HUES48 (cell line): Measurements from ENCODE around the gene CLN5.
"Not testable (repeated sequence)": the region's sequence is repeated elsewhere in the genome, so short reads cannot be mapped to it uniquely, and the experiment has no call there.

Experiments
- H3K27ac ChIP-seq: one replicate; pipeline ENCODE4 v1.7.0; 2013; ENCODE audit warnings: low read depth, low read length, inconsistent platforms
- H3K27me3 ChIP-seq: 2 replicates; pipeline ENCODE4 v1.6.1; 2013; ENCODE audit warnings: mild to moderate bottlenecking, low read length; ENCODE audit not compliant: control insufficient read depth, insufficient read depth
- H3K36me3 ChIP-seq: 2 replicates; pipeline ENCODE4 v1.6.1; 2013; ENCODE audit warnings: low read length; ENCODE audit not compliant: control insufficient read depth, insufficient read depth
- H3K4me1 ChIP-seq: 2 replicates; pipeline ENCODE4 v1.6.1; 2013; ENCODE audit warnings: mild to moderate bottlenecking, low read length; ENCODE audit not compliant: control insufficient read depth, insufficient read depth
- H3K4me3 ChIP-seq: 2 replicates; pipeline ENCODE4 v1.5.1; 2013; ENCODE audit warnings: mild to moderate bottlenecking, low read depth, low read length
- H3K9ac ChIP-seq: 2 replicates; pipeline ENCODE4 v1.6.1; 2013; ENCODE audit warnings: mild to moderate bottlenecking, low read depth, low read length, moderate library complexity
- H3K9me3 ChIP-seq: 2 replicates; pipeline ENCODE4 v1.6.1; 2013; ENCODE audit warnings: low read length; ENCODE audit not compliant: control insufficient read depth, insufficient read depth

Gene CLN5

DNA sequence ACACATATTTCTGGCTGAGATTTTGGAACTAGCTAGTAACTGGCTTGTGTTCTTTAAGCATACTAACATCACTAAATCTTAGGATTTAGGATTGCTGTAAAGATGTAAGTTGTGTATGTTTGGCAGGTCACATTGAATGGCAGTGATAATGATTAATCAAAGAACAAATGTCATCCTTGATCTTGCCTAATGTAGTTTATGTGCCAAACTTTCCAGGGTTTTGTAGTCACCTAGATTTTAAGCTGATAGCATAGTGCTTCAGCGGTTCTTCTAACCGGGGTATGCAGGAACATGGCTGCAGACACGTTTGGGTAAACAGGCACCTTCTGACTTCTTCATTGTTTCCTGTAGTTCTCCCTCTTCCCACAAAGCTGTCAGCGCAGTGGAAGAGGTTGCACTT is 9.7 kb downstream of the CLN5 start:
- H3K4me3 ChIP-seq = no peak overlapping the region
- H3K9ac ChIP-seq = no peak overlapping the region
- H3K27ac ChIP-seq = no peak overlapping the region
- H3K36me3 ChIP-seq = peaks cover 48% of the 10 kb centered on the region
- no peaks in the 10 kb centered on the region for H3K27me3 ChIP-seq
- no peaks in the 10 kb centered on the region for H3K9me3 ChIP-seq
- no peaks in the 10 kb centered on the region for H3K4me1 ChIP-seq

DNA sequence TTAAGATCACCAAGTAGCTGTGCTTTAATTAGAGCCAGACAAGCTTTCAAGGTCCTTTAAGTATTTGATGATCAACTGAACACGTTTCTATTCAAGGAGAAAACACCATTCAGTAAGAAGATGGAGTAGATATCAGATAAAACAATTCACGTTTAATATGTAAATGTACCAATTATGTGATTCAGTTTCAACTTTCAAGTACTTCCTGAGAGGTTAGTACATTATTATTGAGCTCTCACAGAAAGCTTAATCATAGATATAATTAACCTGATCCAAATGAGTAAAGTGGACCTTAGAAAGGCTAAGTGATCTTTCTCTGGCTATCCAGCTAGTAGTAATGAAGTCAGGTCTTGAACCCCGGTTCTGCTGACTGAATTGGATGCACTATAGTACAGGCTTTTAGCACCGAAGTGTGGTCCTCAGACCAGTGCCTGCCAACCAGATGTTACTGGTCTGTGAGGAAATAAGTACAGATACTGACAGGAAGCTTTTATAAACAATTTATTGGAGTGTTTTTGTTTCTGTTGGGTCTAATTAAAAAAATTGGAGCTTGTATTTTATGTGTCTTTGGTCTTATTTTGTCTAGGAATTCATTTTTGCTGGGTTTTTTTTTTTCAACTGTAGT is 10.2 kb downstream of the CLN5 start:
- Histone ChIP-seq H3K27me3 (no peaks in the 10 kb centered on the region), H3K9ac (no peak overlapping the region), H3K36me3 (peaks cover 51% of the 10 kb centered on the region), H3K4me3 (no peak overlapping the region), H3K4me1 (no peaks in the 10 kb centered on the region), H3K27ac (no peak overlapping the region), H3K9me3 (no peaks in the 10 kb centered on the region)

DNA sequence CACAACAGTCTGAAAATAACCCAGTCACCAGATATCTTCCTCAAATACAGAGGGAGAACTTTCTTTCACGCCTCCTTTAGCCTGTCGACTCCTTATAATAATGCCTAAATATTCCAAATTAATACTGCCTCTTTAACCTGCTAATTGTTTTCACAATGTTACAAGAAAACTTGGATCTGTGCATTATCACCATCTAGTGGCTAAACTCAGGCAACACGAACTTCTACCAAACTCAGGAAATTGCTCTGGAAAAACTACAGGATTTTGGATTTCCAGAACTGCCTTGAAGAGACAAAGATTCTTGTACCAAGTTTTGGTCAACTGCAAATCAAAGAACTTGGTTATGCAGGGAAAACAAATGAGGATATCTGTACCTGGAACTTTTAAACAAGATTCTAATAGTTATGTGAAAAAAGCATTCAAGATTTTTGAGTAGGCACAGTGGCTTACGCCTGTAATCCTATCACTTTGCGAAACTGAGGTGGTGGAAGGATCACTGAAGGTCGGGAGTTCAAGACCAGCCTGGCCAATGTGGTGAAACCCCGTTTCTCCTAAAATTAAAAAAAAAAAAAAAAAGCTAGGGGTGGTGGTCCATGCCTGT is 10.8 kb downstream of the CLN5 start:
- Histone ChIP-seq H3K27ac (no peak overlapping the region), H3K36me3 (peaks cover 57% of the 10 kb centered on the region), H3K9ac (no peak overlapping the region)

DNA sequence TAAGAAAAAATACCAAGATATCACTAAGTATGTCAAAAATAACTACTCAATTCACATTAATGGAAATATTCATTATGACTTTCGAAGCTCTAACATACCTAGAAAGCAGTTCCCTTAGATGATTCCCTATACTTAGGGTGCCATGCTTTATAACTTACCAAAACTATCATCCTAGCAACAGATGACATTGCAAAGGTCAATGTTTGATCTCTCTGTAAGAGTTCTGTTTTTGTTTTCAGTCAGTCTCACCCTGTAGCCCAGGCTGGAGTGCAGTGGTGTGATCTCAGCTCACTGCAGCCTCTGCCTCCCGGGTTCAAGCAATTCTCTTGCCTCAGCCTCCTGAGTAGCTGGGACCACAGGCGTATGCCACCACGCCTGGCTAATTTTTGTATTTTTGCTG is 16.5 kb downstream of the CLN5 start:
- not testable (repeated sequence) for H3K9me3 ChIP-seq, H3K27ac ChIP-seq, H3K9ac ChIP-seq, H3K4me3 ChIP-seq, H3K27me3 ChIP-seq, H3K4me1 ChIP-seq
- H3K36me3 ChIP-seq = peaks cover 69% of the 10 kb centered on the region

More for the DNA sequence above, 10.8 kb downstream of the CLN5 start:
- no peaks in the 10 kb centered on the region for H3K27me3 ChIP-seq
- no peaks in the 10 kb centered on the region for H3K9me3 ChIP-seq
- H3K4me1 ChIP-seq = no peaks in the 10 kb centered on the region
- H3K4me3 ChIP-seq = no peak overlapping the region

DNA sequence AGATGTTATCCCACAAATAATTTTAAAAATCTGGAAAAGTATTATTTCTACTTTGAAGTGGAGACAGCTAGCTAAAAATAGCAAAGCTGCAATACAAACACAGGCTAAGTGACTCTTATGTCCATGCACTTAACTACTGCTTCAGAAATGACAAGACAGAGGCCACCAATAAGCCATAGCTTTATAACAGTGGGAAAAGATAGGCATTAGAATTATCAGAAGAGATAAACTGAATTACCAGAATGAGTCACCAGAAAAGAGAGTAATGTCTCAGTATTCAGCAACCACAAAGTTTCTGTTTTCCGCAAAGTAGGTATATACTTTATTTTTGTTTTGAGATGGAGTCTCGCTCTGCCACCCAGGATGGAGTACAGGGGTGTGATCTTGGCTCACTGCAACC is 17.1 kb downstream of the CLN5 start:
- Histone ChIP-seq H3K9me3 (no peaks in the 10 kb centered on the region), H3K36me3 (peaks cover 76% of the 10 kb centered on the region)

DNA sequence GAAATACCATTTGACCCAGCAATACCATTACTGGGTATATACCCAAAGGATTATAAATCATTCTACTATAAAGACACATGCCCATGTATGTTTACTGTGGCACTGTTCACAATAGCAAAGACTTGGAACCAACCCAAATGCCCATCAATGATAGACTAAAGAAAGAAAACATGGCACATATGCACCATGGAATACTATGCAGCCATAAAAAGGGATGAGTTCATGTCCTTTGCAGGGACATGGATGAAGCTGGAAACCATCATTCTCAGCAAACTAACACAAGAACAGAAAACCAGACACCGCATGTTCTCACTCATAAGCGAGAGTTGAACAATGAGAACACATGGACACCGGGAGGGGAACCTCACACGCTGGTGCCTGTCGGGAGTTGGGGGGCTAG is 17.8 kb downstream of the CLN5 start:
- H3K36me3 ChIP-seq = peaks cover 83% of the 10 kb centered on the region
- not testable (repeated sequence) for H3K4me3 ChIP-seq, H3K9me3 ChIP-seq, H3K4me1 ChIP-seq, H3K9ac ChIP-seq, H3K27ac ChIP-seq, H3K27me3 ChIP-seq

More for the DNA sequence above, 17.1 kb downstream of the CLN5 start:
- Histone ChIP-seq H3K27ac (no peak overlapping the region), H3K27me3 (no peaks in the 10 kb centered on the region), H3K4me1 (no peaks in the 10 kb centered on the region), H3K9ac (no peak overlapping the region), H3K4me3 (no peak overlapping the region)

DNA sequence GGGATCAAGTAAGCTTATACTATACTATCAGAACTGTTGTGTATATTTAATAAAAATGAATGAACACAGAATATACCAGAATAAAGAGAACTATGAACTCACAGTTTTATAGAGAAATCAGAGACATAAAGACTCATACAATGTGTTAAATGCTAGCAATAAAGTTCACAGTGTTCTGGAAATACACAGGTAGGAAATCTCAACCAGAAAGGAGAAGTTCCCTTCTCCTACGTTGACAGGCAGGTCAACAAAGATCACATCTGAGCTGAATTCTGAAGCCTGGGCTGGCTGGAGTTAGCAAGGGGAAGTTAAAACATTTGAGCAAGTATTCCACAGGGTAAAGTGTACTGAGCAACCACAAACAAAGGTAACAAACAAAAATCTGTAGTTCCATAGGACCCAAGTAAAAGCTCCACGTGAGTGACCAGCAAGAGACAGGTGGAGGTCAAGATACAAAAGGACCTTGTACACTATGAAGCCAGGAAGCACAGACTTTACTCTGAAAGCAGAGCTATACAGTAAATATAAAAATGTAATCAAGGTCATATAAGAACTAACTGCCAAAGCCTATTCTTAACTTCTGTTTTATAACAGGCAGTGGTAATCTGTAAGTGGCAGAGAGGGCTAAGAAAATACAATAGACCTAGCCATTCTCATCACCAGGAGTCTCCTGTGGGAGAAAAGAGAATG is 22.1 kb downstream of the CLN5 start:
- Histone ChIP-seq H3K36me3 (peaks cover 89% of the 10 kb centered on the region), H3K4me3 (no peak overlapping the region), H3K9me3 (no peaks in the 10 kb centered on the region), H3K9ac (no peak overlapping the region), H3K27ac (no peak overlapping the region), H3K4me1 (no peaks in the 10 kb centered on the region), H3K27me3 (no peaks in the 10 kb centered on the region)

DNA sequence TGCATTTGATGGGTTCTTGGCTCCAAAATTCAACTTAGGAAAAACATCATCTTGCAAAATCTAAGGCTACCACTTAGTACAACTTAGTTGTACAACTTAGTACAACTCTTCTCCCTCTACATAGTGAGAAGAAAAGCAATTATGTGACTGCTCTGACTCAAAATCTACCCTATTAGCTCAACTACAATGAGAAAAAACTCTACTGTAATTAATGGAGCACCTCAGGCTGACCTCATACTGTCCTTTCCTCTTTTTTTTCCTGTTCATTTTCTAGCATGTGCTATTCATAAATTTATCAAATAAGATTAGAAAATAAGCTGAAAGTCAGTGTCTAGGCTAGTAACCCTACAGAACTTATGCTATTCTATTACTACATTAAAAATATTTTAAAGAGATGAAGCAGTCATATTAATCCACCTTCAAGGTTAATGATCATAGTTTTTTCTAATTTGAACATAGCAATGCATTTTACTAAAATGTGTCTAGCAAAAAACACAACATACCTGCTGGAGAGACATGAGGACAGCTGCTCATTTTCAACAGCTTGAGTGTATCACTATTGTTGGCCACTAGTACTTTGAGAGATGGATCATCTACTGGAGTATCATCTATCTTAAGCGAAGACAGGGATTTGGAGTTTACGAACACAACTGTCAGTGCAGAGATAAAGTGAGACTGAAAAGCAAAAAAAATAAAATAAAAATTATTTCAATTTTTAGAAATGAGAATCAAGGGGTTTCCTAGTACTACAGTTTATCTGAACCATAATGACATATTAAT is 23.2 kb downstream of the CLN5 start:
- no peak overlapping the region for H3K9ac ChIP-seq
- H3K27me3 ChIP-seq = no peaks in the 10 kb centered on the region
- no peak overlapping the region for H3K27ac ChIP-seq
- peaks cover 86% of the 10 kb centered on the region for H3K36me3 ChIP-seq
- no peak overlapping the region for H3K4me3 ChIP-seq
- no peaks in the 10 kb centered on the region for H3K9me3 ChIP-seq
- no peaks in the 10 kb centered on the region for H3K4me1 ChIP-seq

DNA sequence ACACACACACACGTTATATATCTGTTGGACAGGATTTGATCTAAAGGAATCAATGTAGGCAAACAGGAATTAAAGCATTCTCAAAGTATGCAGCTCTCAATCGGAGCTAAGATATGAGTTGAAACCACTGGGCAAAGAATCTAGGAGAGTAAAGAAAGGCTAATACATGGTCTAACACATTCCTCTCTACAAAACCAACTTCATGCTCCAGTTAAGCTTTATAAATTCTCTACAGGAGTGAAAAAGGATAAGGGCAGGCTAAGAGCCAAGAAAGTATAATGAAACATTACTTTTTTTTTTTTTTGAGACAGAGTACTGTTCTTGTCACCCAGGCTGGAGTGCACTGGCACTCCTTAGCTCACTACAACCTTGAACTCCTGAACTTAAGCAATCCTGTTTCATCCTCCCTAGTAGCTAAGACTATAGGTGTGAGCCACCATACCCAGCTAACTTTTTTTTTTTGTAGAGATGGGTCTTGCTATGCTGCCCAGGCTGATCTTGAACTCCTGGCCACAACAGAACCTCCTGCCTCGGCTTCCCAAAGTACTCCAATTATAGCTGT is 24.5 kb downstream of the CLN5 start:
- H3K36me3 ChIP-seq = peaks cover 81% of the 10 kb centered on the region
- no peak overlapping the region for H3K9ac ChIP-seq
- no peaks in the 10 kb centered on the region for H3K9me3 ChIP-seq
- H3K4me1 ChIP-seq = no peaks in the 10 kb centered on the region
- H3K27me3 ChIP-seq = no peaks in the 10 kb centered on the region
- H3K27ac ChIP-seq = no peak overlapping the region
- no peak overlapping the region for H3K4me3 ChIP-seq

DNA sequence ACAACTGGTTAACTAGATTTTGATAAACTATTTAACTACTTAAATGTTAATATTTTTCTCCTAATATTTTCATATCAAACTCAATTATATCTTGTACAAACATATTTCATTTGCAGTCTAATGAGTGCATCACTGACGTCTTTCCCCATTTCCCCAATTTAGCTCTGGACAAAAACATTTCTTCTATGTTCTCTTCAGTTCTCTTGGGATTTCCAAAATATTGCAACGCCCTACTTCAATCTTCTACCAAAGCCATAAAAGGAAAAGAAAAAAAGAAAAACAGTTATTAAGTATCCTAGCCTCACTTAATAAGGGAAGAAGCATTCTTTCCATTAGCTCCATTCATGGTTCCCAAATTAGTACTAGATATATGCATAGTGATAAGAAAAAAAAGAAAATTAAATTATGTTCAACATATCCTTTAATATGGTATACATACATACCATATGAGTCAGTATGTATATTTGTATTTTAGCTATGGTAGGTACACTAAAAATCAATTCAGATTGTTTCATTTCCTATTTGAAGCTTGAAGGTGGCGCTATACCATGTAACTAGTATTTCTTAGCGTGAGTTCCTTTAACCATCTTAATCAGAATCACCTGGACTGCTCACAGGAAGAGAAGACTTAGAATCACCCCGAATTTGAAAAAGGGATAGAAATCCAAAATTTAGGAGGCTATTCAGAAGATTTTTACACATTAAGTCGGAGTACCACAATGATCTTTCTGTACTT is 25.2 kb downstream of the CLN5 start:
- Histone ChIP-seq H3K9me3 (no peaks in the 10 kb centered on the region), H3K4me3 (no peak overlapping the region), H3K4me1 (no peaks in the 10 kb centered on the region), H3K9ac (no peak overlapping the region), H3K27me3 (no peaks in the 10 kb centered on the region), H3K36me3 (peaks cover 78% of the 10 kb centered on the region), H3K27ac (no peak overlapping the region)
